Muscle of leg (tissue), 11 donors: ENCODE measurements around the gene DBNDD1. TPM values are rescaled to one million over a fixed set of nuclear protein-coding genes. Genes with fewer than 3 reads are reported as not detected.

Experiments used
- DNase-seq: peaks from one replicate; pipeline ENCODE4 v3.0.0; 2013
- H3K27ac ChIP-seq: one replicate; pipeline ENCODE4 v1.5.1; 2013; ENCODE audit warnings: mild to moderate bottlenecking, low read length, control low read depth
- H3K27me3 ChIP-seq: one replicate; pipeline ENCODE4 v1.6.1; 2013; ENCODE audit warnings: low read length; ENCODE audit not compliant: control insufficient read depth, insufficient read depth
- H3K36me3 ChIP-seq: one replicate; pipeline ENCODE4 v1.6.1; 2013; ENCODE audit warnings: low read length; ENCODE audit not compliant: control insufficient read depth, insufficient read depth
- H3K4me1 ChIP-seq: one replicate; pipeline ENCODE4 v1.6.1; 2013; ENCODE audit warnings: low read length; ENCODE audit not compliant: control insufficient read depth, insufficient read depth
- H3K4me3 ChIP-seq: one replicate; pipeline ENCODE4 v1.5.1; 2013; ENCODE audit warnings: low read length, control low read depth
- H3K9me3 ChIP-seq: replicated peaks from 2 replicates; pipeline ENCODE4 v1.6.1; 2013; ENCODE audit warnings: low read depth, low read length; ENCODE audit not compliant: control insufficient read depth
- WGBS: methylation state at CpG from one replicate; pipeline ENCODE4 v1.1.5; 2013; ENCODE audit warnings: missing lambda C conversion rate; ENCODE audit not compliant: insufficient coverage; 5-methylcytosine and 5-hydroxymethylcytosine counted together
- polyA plus RNA-seq, 8 donors: library from polyadenylated mRNA; unstranded; fragments of 120-200 nt; gene quantifications; one replicate each; pipeline versions ENCODE4 v1.2.1 to v1.2.3, GENCODE V29; 2013; ENCODE audit warnings: inconsistent platforms in 1 of 8, low replicate concordance in 1 of 8; ENCODE audit not compliant: insufficient read length in 8 of 8, insufficient read depth in 1 of 8
- total RNA-seq: library from RNA; stranded (reverse); fragments of 120-200 nt; gene quantifications from one replicate; pipeline ENCODE4 v1.2.4, GENCODE V29; 2013

Gene DBNDD1
- total and polyA plus RNA-seq, 9 donors = 2.7 to 16.6 (median 10.6) TPM

DNA sequence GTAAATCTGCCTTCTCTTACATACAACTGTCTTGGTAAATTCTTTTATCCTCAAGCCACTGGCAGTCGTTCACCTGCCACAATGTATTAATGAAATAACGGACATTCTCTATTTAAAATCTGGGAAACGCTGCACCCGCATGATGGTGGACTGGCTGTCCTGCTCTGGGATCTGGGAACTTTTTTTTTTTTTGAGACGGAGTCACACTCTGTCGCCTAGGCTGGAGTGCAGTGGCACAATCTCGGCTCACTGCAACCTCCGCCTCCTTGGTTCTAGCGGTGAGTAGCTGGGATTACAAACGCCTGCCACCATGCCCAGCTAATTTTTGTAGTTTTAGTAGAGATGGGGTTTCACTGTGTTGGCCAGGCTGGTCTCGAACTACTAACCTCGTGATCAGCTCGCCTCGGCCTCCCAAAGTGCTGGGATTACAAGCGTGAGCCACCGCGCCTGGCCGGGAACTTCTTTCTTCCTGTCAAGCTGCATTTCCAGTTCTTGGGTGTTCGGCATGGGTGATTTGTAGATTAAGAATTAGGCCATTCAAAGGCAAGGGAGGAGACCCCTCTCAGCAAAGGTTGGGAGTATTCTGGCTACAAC lies 29.6 kb upstream of the DBNDD1 start:
- no peak overlapping the region for H3K4me3 ChIP-seq
- no peaks in the 10 kb centered on the region for H3K9me3 ChIP-seq
- WGBS = 86% methylated on average over 7 of the region's 19 CpGs
- peaks cover 15% of the 10 kb centered on the region for H3K4me1 ChIP-seq
- DNase-seq = no peak
- H3K27me3 ChIP-seq = peaks cover 13% of the 10 kb centered on the region
- no peak overlapping the region for H3K27ac ChIP-seq
- H3K36me3 ChIP-seq = peaks cover 5% of the 10 kb centered on the region

DNA sequence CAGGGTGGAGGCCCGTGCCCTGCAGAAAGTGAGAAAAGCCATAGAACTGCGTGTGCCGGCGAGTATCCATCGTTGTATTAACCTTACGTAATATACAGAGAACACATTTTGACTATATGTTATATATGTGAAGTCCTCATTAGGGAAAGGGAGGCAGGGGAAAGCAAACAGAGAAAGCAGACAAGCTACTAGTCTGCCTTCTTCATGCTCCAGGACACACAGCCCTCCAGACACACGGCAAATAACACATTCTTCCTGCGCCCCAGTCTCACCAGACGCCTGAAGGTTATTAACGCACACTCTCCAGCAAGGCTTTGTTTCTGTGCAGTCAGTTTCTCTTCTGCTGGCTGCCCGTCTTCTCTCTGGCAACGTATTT lies 29.1 kb upstream of the DBNDD1 start:
- no peak for DNase-seq
- Histone ChIP-seq H3K4me1 (peaks cover 15% of the 10 kb centered on the region), H3K27me3 (peaks cover 13% of the 10 kb centered on the region), H3K27ac (no peak overlapping the region), H3K4me3 (no peak overlapping the region), H3K36me3 (peaks cover 10% of the 10 kb centered on the region), H3K9me3 (no peaks in the 10 kb centered on the region)
- 35% methylated on average over 6 of the region's 12 CpGs for WGBS

DNA sequence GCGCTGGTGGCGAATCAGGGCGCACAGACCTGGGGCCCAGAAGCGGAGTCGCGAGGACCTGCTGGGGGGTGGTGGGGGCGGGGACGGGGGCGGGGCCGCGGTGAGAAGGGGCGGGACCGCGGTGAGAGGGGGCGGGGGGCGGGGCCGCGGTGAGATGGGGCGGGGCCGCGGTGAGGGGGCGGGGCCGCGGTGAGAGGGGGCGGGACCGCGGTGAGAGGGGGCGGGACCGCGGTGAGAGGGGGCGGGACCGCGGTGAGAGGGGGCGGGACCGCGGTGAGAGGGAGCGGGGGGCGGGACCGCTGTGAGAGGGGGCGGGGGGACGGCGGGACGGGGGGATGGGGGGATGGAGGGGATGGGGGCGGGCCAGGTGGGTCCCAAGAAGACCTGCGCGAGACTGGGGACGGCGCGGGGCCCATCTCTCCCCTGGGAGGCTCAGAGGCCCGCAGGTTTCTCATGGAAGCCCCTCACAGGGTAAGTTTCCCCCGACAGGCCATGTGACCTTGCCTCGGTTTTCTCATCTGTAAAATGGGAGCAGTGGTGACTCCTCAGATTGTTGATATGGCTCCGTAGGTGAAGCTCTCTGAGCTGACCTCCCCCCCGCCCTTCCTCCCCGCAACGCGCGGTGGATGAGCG lies 28.6 kb upstream of the DBNDD1 start:
- no peaks in the 10 kb centered on the region for H3K9me3 ChIP-seq
- WGBS = 35% methylated on average over 7 of the region's 59 CpGs
- H3K27ac ChIP-seq = no peak overlapping the region
- peaks cover 15% of the 10 kb centered on the region for H3K4me1 ChIP-seq
- DNase-seq = no peak
- H3K4me3 ChIP-seq = peak overlapping the region; percentile 26
- H3K36me3 ChIP-seq = peaks cover 15% of the 10 kb centered on the region
- peaks cover 13% of the 10 kb centered on the region for H3K27me3 ChIP-seq

DNA sequence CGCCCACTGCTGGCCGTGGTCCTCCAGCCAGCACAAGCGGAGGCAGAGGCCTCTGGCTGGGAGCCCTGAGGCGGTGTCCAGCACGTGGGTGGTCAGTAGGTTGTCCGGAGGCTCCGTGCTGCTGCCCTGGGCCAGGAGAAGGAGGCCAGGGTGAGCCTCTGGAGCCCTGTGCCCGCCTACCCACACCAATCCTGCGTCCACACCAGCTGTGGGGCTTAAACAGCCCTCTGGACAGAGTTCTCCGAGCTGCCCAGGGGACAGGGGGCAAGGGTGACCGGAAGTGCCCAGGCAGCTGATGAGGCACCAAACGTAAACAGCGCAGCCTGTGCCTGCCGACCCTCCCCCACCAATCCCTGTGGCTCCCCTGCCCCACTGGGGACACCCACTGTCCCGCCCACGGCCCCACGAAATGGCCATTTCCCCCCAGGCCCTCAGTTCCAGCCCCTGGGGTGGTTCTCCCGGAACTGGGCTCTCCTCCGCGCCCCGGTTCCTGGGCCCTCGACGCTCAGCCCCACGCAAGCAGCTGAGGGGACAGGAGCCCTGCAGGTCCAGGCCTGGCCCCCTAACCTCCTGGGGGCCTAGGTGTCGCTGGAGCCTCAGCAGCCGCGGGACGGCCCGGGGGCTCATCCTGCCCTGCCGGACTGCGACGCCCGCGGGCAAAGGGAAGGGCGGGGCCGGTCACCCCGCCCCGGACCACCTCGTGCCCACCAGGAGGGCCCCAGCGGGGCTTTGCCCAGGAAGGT lies 27.9 kb upstream of the DBNDD1 start:
- Histone ChIP-seq H3K27ac (no peak overlapping the region), H3K27me3 (peaks cover 13% of the 10 kb centered on the region), H3K9me3 (no peaks in the 10 kb centered on the region), H3K4me3 (peak overlapping the region; percentile 26), H3K36me3 (peaks cover 22% of the 10 kb centered on the region), H3K4me1 (peaks cover 15% of the 10 kb centered on the region)
- DNase-seq = peak; percentile 79
- WGBS = under 1% methylated on average over 23 of the region's 40 CpGs

DNA sequence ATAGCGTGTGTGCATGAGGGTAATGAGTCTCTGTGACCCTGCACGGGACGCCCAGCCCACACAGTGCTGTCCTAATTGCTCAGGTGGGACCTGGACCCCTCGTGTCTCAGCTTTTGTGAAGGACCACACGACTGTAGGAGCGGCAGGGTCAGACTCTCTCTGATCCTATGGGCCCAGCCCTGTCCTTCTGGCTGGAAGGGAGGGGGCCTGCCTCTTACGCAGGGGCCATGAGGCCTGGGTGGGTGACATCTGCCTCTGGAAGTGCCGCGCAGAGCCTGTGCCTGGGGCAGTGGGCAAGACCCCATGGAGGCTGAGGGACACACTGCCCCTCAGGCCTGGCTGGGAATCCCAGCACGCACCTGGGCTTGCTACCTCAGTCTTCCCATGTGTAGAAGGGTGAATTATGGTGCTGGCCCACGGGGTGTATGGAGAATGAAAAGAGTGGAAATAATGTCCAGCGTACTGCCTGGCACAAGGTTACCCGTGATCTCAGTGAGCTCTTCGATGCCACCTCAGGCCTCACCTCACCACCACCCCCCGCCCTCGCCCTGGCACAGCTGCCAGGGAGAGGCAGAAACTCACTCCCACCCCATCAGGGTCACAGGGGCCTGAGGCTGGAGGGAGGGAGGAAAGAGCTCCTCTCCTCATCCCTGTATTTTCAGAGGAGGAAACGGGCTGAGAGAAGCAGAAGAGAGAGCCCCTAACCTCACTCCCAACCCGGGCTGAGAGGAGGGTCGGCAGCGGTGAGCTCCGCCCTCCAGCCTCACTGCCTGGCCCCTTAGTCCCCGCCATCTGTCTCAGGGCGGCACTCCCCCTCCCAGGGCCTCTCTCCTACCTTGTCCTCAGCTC lies 27.1 kb upstream of the DBNDD1 start:
- H3K36me3 ChIP-seq = peaks cover 27% of the 10 kb centered on the region
- H3K4me1 ChIP-seq = peaks cover 15% of the 10 kb centered on the region
- DNase-seq = no peak
- H3K27ac ChIP-seq = no peak overlapping the region
- WGBS = 46% methylated on average over 13 of the region's 23 CpGs
- no peaks in the 10 kb centered on the region for H3K9me3 ChIP-seq
- H3K27me3 ChIP-seq = peaks cover 13% of the 10 kb centered on the region
- peak overlapping the region; percentile 26 for H3K4me3 ChIP-seq

DNA sequence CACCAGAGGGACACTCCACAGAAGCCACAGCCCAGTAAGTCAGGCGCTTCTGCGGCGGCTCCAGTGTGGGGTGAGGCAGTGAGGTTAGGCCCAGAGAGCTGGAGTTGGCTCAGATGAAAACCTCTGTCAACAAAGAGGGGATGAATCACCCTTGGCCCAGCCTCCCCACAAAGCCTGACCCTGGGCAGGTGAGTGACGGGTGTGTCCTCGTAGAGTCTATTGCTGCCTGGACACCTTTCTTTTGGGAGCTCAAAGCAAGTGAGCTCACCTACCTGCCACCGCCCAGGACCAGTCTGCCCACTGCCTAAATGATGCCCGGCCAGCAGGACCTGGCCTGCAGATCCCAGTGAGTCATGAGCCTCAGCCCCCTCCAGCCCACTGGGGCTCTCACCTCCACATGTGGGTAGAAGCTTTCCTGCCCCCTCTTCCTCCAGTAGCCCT lies 24.9 kb upstream of the DBNDD1 start:
- Histone ChIP-seq H3K36me3 (peaks cover 46% of the 10 kb centered on the region), H3K27ac (no peak overlapping the region), H3K9me3 (no peaks in the 10 kb centered on the region), H3K27me3 (peaks cover 13% of the 10 kb centered on the region), H3K4me3 (no peak overlapping the region), H3K4me1 (peaks cover 15% of the 10 kb centered on the region)
- no peak for DNase-seq
- WGBS = 83% methylated on average over 7 of the region's 7 CpGs

DNA sequence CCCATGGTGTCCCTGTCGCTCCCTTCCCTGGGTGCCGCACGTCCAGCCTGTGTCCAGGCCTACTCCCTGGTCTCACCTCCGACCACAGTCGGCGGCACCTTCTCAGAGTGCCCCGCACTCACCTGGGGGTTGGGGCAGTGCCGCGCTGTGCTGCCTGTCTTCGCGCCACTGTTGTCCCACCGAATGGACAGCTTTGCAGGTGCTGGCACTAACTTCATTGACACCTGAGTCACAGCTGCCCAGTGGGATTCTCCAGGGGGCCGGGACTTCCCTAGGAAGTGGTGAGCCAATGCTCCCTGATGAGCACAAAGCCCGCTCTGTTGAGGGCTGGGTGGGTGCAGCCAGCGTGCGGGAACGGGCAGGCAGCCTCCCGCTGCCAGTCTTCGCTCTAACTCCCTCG lies 24.3 kb upstream of the DBNDD1 start:
- no peak for DNase-seq
- Histone ChIP-seq H3K9me3 (no peaks in the 10 kb centered on the region), H3K4me3 (no peak overlapping the region), H3K27ac (no peak overlapping the region), H3K36me3 (peaks cover 51% of the 10 kb centered on the region), H3K27me3 (peaks cover 13% of the 10 kb centered on the region), H3K4me1 (peaks cover 15% of the 10 kb centered on the region)
- 94% methylated on average over 19 of the region's 20 CpGs for WGBS

DNA sequence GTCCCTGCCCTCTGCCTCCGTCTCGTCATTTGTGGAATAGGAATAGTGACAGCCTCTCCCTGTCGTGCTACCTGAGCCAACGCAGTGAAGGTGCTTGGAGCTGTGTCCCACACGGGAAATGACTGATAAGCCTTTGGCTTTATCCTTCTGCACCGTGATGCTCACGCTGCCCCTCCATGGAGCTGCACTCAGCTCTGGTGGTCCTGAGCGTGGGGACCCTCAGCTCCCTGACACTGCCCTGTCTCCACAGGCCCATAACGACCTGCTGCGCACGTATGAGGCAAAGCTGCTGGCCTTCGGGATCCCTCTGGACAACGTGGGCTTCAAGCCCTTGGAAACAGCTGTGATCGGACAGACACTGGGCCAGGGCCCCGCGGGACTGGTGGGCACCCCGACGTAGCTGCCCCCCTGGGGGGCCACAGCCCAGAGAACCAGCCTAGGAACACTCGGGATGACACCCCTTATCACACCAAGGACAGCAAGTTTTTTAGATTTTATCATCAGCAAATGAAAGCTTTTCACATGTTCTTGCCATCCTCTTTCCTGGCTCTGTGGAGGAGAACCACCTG lies 23.8 kb upstream of the DBNDD1 start:
- DNase-seq = no peak
- Histone ChIP-seq H3K27ac (no peak overlapping the region), H3K4me3 (no peak overlapping the region), H3K9me3 (no peaks in the 10 kb centered on the region), H3K4me1 (peaks cover 15% of the 10 kb centered on the region), H3K36me3 (peaks cover 56% of the 10 kb centered on the region), H3K27me3 (peaks cover 13% of the 10 kb centered on the region)
- 81% methylated on average over 19 of the region's 19 CpGs for WGBS

DNA sequence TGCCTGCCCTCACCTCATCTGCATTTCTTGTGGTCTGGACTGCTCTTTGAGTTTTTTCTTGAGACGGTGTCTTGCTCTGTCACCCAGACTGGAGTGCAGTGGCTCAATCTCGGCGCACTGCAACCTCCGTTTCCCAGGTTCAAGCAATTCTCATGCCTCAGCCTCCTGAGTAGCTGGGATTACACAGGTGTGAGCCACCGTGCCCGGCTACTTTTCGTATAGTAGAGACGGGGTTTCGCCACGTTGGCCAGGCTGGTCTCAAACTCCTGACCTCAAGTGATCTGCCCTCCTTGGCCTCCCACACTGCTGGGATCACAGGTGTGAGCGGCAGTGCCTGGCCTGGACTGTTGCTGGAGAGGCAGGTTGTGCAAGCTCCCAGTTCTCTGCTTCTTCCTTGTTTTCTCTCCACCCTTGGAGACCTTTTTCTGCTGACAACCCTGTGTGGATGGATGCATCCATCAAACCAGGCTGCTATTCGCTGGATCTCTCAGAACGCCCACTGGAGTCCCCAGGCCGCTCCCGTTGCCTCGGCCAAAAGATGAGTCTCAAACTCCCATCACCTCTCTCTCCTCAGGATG lies 22.7 kb upstream of the DBNDD1 start:
- WGBS = 88% methylated on average over 14 of the region's 16 CpGs
- Histone ChIP-seq H3K4me3 (no peak overlapping the region), H3K27ac (no peak overlapping the region), H3K4me1 (peaks cover 10% of the 10 kb centered on the region), H3K36me3 (peaks cover 67% of the 10 kb centered on the region), H3K27me3 (peaks cover 10% of the 10 kb centered on the region), H3K9me3 (no peaks in the 10 kb centered on the region)
- no peak for DNase-seq
